KOPT-K1 (cell line): Measurements from ENCODE around the gene TMEM14C.
A peak's percentile ranks its signal among the peaks of the same experiment; 100 is the strongest.
"Not testable (repeated sequence)": the region's sequence is repeated elsewhere in the genome, so short reads cannot be mapped to it uniquely, and the experiment has no call there.

Experiments used
- H3K27ac ChIP-seq: fragments of 200-600 bp; sonication (generic); 2 replicates; pipeline ENCODE4 v1.5.1; 2016; ENCODE audit warnings: antibody characterized with exemption, mild to moderate bottlenecking, low read depth, low read length; ENCODE audit not compliant: poor library complexity, severe bottlenecking
- H3K36me3 ChIP-seq: fragments of 200-600 bp; sonication (generic); 2 replicates; pipeline ENCODE4 v1.5.1; 2017; ENCODE audit warnings: antibody characterized with exemption, mild to moderate bottlenecking, low read length, moderate library complexity; ENCODE audit not compliant: insufficient read depth
- H3K9me3 ChIP-seq: fragments of 200-600 bp; sonication (generic); 2 replicates; pipeline ENCODE4 v1.5.1; 2017; ENCODE audit warnings: antibody characterized with exemption, low read length, mild to moderate bottlenecking; ENCODE audit not compliant: insufficient read depth, poor library complexity, severe bottlenecking

The TMEM14C gene

GRCh38 chr6:10740061-10740460, 17.2 kb downstream of the TMEM14C start:
- no peak overlapping the region for H3K27ac ChIP-seq
- H3K36me3 ChIP-seq: no peaks in the 10 kb centered on the region
- no peaks in the 10 kb centered on the region for H3K9me3 ChIP-seq

- H3K36me3 ChIP-seq, H3K9me3 ChIP-seq, H3K27ac ChIP-seq: not testable (repeated sequence)
These were observed 18.8 kb downstream of the TMEM14C start for GRCh38 chr6:10741643-10742042.

- H3K9me3 ChIP-seq: no peaks in the 10 kb centered on the region
- H3K27ac ChIP-seq: no peak overlapping the region
- H3K36me3 ChIP-seq: no peaks in the 10 kb centered on the region
These were observed 19.4 kb downstream of the TMEM14C start for GRCh38 chr6:10742251-10742650.

- no peak overlapping the region for H3K27ac ChIP-seq
- no peaks in the 10 kb centered on the region for H3K36me3 ChIP-seq
- H3K9me3 ChIP-seq: no peaks in the 10 kb centered on the region
These were observed 20.6 kb downstream of the TMEM14C start for GRCh38 chr6:10743515-10743914.

- Histone ChIP-seq H3K36me3 (peaks cover 9% of the 10 kb centered on the region; the same call in 1 of the 2 replicates), H3K9me3 (no peaks in the 10 kb centered on the region), H3K27ac (no peak overlapping the region)
These were observed 22.2 kb downstream of the TMEM14C start for GRCh38 chr6:10745116-10745515.

- Histone ChIP-seq H3K36me3 (peaks cover 23% of the 10 kb centered on the region), H3K27ac (peak overlapping the region; percentile 92), H3K9me3 (no peaks in the 10 kb centered on the region)
These were observed 24.0 kb downstream of the TMEM14C start for GRCh38 chr6:10746915-10747250.

GRCh38 chr6:10747251-10747972, 24.5 kb downstream of the TMEM14C start, which contains the start of gene TMEM14B:
TMEM14B (plus strand) TSS chr6:10747805; CDS start chr6:10749246, 1,441 bp downstream.
- peak within 1 kb of the TSS; percentile 92 for H3K27ac ChIP-seq

GRCh38 chr6:10749734-10750133, 26.9 kb downstream of the TMEM14C start:
- H3K36me3 ChIP-seq: peaks cover 51% of the 10 kb centered on the region
- no peaks in the 10 kb centered on the region for H3K9me3 ChIP-seq
- H3K27ac ChIP-seq: no peak overlapping the region

More at GRCh38 chr6:10747251-10747972, 24.5 kb downstream of the TMEM14C start, which contains the start of gene TMEM14B:
- Histone ChIP-seq H3K9me3 (no peaks in the 10 kb centered on the region), H3K36me3 (peaks cover 28% of the 10 kb centered on the region)

GRCh38 chr6:10750568-10750967, 27.7 kb downstream of the TMEM14C start:
- not testable (repeated sequence) for H3K27ac ChIP-seq, H3K9me3 ChIP-seq
- H3K36me3 ChIP-seq: peaks cover 60% of the 10 kb centered on the region

GRCh38 chr6:10751757-10752156, 28.9 kb downstream of the TMEM14C start:
- peaks cover 71% of the 10 kb centered on the region for H3K36me3 ChIP-seq
- H3K27ac ChIP-seq, H3K9me3 ChIP-seq: not testable (repeated sequence)

GRCh38 chr6:10756085-10756484, 33.2 kb downstream of the TMEM14C start:
- peaks cover 88% of the 10 kb centered on the region for H3K36me3 ChIP-seq
- no peak overlapping the region for H3K27ac ChIP-seq
- H3K9me3 ChIP-seq: no peaks in the 10 kb centered on the region

GRCh38 chr6:10759312-10759839, 36.5 kb downstream of the TMEM14C start:
- Histone ChIP-seq H3K9me3 (no peaks in the 10 kb centered on the region), H3K36me3 (peaks cover 62% of the 10 kb centered on the region), H3K27ac (no peak overlapping the region)

- Histone ChIP-seq H3K36me3 (peaks cover 57% of the 10 kb centered on the region), H3K9me3 (no peaks in the 10 kb centered on the region), H3K27ac (no peak overlapping the region)
These were observed 37.0 kb downstream of the TMEM14C start for GRCh38 chr6:10759884-10760329.

- peaks cover 32% of the 10 kb centered on the region for H3K36me3 ChIP-seq
- H3K27ac ChIP-seq: no peak overlapping the region
- H3K9me3 ChIP-seq: no peaks in the 10 kb centered on the region
These were observed 40.1 kb downstream of the TMEM14C start for GRCh38 chr6:10763006-10763405.

- no peak overlapping the region for H3K27ac ChIP-seq
- H3K36me3 ChIP-seq: peaks cover 40% of the 10 kb centered on the region
These were observed 46.5 kb downstream of the TMEM14C start for GRCh38 chr6:10769419-10769818.

GRCh38 chr6:10771371-10771894, 48.6 kb downstream of the TMEM14C start:
- Histone ChIP-seq H3K36me3 (peaks cover 51% of the 10 kb centered on the region; the same call in 1 of the 2 replicates), H3K27ac (peak overlapping the region; percentile 5)

More at GRCh38 chr6:10769419-10769818, 46.5 kb downstream of the TMEM14C start:
- no peaks in the 10 kb centered on the region for H3K9me3 ChIP-seq

More at GRCh38 chr6:10771371-10771894, 48.6 kb downstream of the TMEM14C start:
- H3K9me3 ChIP-seq: no peaks in the 10 kb centered on the region
